GM21529 (cell line): ENCODE measurements around the gene SGPP2.
"Not testable (repeated sequence)": the region's sequence is repeated elsewhere in the genome, so short reads cannot be mapped to it uniquely, and the experiment has no call there.

Experiments
- ATAC-seq: cut with Tn5 transposase; IDR thresholded peaks from one replicate; pipeline ENCODE4 v1.9.1; 2021; ENCODE audit not compliant: unreplicated experiment

The SGPP2 gene

GRCh38 chr2:222572264-222572721 lies 147.9 kb downstream of the SGPP2 start:
- ATAC-seq, result no peak

GRCh38 chr2:222572751-222573174 lies 148.4 kb downstream of the SGPP2 start:
- no peak for ATAC-seq

- ATAC-seq, result no peak
Measured at GRCh38 chr2:222575618-222576017, 151.3 kb downstream of the SGPP2 start.

GRCh38 chr2:222576171-222577081 lies 152.1 kb downstream of the SGPP2 start:
- ATAC-seq, result no peak

GRCh38 chr2:222577341-222577740 lies 153.0 kb downstream of the SGPP2 start:
- no peak for ATAC-seq

- no peak for ATAC-seq
Measured at GRCh38 chr2:222582928-222583327, 158.6 kb downstream of the SGPP2 start.

- not testable (repeated sequence) for ATAC-seq
Measured at GRCh38 chr2:222584589-222584988, 160.2 kb downstream of the SGPP2 start.

- no peak for ATAC-seq
Measured at GRCh38 chr2:222591661-222592060, 167.3 kb downstream of the SGPP2 start.

- no peak for ATAC-seq
Measured at GRCh38 chr2:222592176-222592575, 167.8 kb downstream of the SGPP2 start.

GRCh38 chr2:222594679-222595078 lies 170.3 kb downstream of the SGPP2 start:
- ATAC-seq, result no peak

- ATAC-seq, result no peak
Measured at GRCh38 chr2:222595581-222595980, 171.2 kb downstream of the SGPP2 start.

GRCh38 chr2:222598611-222599010 lies 174.3 kb downstream of the SGPP2 start:
- no peak for ATAC-seq

GRCh38 chr2:222603501-222603900 lies 179.2 kb downstream of the SGPP2 start:
- no peak for ATAC-seq

GRCh38 chr2:222604749-222605515 lies 180.6 kb downstream of the SGPP2 start:
- no peak for ATAC-seq

GRCh38 chr2:222606306-222606705 lies 182.0 kb downstream of the SGPP2 start:
- ATAC-seq, result no peak

- ATAC-seq, result no peak
Measured at GRCh38 chr2:222608081-222608480, 183.7 kb downstream of the SGPP2 start.

GRCh38 chr2:222609381-222609780 lies 185.0 kb downstream of the SGPP2 start:
- no peak for ATAC-seq
